HG03565 (cell line): ENCODE measurements around the gene STAB1.

Experiments used
- ATAC-seq: cut with Tn5 transposase; IDR thresholded peaks from one replicate; pipeline ENCODE4 v1.9.1; 2021; ENCODE audit warnings: mild to moderate bottlenecking, moderate library complexity; ENCODE audit not compliant: unreplicated experiment

The STAB1 gene

DNA sequence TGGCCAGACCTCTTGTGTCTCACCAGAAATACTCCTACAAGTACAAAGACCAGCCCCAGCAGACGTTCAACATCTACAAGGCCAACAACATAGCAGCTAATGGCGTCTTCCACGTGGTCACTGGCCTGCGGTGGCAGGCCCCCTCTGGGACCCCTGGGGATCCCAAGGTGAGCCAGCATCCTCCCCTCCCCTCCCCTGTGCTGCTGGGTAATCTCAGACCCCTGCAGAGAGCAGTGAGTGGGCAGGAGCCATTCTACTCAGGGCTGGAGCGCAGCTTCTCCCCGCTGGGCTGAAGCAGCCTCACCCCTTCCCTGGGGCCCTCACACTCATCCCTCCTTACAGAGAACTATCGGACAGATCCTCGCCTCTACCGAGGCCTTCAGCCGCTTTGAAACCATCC, 9.8 kb downstream of the STAB1 start:
- no peak for ATAC-seq

DNA sequence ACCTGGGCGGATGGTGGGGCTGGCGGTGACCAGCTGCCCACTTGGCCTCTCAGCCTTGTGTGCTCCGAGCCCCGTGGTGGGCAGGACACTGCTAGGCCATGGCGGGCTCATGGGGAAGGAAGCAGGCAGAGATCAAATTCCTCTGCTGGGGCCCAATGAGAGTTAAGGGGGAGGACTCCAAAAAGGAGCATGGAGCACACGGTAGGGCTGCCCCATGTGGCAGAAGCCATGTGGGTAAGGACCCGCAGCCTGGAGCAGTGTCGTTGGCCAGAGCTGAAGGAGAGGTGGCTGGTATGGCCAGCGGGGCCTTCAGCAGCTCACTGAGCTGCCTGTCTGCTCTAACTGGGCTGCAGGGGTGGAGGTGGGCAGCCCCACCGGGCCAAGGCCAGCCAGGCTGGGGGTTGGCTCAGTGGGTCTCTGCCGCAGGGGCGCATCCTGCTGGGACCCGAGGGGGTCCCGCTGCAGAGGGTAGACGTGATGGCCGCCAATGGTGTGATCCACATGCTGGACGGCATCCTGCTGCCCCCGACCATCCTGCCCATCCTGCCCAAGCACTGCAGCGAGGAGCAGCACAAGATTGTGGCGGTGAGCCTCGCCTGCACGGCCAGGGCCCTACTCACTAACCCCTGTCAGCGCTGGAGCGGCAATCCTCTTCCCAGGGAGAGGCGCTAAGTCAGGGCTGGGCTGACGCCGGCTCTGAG, 11.3 kb downstream of the STAB1 start:
- ATAC-seq, result no peak

DNA sequence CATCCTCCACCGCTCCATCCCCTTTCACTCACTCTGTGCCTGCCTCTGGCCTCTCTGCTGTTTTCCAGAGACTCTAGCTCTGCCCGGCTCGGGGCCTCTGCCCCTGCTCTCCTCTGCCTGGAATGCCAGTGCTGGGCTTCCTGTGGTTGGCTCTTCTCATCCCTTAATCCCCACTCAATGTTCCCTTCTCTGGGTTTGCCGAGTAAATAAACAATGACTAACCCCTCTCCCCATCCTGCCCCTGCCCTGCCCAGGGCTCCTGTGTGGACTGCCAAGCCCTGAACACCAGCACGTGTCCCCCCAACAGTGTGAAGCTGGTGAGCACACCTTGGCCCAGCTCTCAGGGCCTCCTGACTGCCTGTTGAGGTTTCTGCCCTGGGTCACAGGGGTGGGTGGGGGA, 12.2 kb downstream of the STAB1 start:
- ATAC-seq, result no peak

DNA sequence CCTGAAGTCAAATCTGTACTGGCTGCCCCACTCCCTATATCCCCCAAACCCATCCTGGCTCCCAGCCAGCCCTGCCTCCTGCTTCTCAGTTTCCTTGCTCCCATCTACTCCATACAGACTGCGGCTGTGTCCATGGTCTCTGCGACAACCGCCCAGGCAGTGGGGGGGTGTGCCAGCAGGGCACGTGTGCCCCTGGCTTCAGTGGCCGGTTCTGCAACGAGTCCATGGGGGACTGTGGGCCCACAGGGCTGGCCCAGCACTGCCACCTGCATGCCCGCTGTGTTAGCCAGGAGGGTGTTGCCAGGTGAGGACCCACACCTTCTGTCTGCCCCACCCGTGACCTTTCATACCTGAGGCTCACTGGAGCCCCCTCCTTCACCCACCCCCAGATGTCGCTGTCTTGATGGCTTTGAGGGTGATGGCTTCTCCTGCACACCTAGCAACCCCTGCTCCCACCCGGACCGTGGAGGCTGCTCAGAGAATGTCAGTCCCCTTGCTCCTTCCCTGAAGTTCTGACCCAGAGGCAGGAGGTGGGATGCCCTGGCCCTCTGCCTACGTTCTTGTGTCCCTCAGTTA, 14.7 kb downstream of the STAB1 start:
- no peak for ATAC-seq

DNA sequence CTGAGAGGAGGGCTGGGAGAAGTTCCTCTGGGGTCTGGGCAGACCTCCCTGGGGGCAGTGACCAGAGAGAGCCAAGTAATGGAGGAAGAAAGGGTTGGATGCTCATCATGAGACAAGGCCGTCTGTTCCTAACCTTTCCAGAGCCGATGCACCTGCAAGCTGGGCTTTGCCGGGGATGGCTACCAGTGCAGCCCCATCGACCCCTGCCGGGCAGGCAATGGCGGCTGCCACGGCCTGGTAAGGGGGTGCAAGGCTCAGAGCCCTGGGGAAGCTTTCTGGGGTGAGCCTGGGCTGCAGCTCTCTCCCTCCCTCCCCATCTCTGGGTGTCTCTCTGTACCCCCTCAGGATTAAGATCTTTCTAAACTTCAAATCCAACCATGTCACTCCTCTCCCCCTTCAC, 16.4 kb downstream of the STAB1 start:
- ATAC-seq, result no peak

DNA sequence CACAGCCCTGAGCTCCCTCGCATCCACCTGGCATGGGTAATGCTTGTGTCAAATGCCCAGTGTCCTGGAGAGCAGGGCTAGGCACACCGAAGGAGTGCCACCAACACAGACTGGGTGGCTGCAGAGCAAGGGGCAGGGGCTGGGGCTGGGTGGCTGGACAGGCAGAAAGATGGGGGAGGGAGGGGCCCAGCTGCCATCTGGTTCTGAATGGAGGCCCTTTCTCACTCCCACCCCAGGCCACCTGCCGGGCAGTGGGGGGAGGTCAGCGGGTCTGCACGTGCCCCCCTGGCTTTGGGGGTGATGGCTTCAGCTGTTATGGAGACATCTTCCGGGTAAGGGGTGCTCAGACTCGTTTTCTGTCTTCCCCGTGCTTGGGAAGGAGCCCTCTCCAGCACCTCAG, 17.0 kb downstream of the STAB1 start:
- no peak for ATAC-seq

DNA sequence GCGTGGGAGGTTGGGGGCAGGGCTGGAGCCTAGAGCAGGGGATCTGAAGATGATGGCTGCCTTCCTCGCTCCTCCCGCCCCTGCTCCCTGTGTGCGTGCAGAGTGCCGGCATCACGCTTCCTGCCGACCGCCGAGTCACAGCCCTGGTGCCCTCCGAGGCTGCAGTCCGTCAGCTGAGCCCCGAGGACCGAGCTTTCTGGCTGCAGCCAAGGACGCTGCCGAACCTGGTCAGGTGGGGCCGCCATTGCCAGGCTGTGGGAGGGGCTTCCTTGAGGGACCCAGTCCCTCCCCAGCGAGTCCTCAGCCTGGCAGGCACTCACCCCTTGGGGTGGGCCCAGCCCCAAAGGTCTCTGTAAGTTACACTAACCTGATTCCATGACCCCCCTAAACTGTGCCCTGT, 17.6 kb downstream of the STAB1 start:
- no peak for ATAC-seq

DNA sequence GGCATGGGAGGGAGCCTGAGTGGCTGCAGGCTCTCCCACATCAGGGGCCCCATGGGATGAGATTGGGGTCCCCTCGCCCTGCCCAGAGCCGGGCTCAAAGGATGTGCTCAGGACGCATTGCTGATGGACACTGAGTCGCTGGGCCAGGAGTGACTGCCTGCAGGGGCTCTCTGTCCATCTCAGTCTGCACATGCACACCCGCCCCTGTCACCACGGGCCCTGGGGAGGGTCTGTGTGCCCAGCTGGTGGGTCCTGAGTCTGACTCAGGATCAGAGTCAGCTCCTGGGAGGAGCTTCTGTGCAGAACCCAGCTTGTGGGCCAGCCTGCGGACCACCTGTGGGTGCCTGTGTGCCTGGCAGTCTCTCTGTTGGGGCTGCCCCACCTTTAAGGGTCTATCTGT, 18.1 kb downstream of the STAB1 start:
- ATAC-seq, result no peak

DNA sequence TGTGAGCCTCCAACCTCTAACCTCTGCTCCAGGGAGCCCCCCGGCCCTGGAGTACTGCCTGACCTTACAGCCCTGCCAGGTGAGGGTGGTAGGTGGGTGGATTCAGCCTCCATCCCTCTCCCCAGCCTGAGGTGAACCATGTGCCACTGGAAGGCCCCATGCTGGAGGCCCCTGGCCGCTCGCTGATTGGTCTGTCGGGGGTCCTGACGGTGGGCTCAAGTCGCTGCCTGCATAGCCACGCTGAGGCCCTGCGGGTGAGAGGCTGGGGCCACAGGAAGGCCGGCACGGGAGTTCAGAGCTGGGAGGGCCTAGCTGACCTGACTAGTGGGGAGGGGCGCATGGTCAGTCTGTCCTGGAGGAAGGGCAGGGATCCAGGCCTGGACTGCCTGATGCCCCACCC, 19.4 kb downstream of the STAB1 start:
- ATAC-seq, result no peak

DNA sequence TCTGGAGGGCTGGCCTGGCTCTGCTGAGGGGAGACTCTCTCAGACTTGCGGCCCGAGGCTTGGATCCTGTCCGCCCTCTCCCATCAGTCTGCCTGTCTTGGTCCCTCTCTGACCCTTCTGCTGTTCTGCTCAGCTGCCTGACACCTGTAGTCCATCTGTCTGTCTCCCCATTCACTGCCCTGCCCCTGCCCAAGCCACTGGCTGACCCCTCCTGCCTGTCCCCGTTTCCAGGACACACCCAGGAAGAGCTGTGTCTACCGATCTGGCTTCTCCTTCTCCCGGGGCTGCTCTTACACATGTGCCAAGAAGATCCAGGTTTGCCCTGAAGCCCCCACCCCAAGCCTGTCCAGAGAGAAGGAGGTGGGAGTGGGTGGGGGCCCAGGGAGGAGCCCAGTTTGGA, 20.1 kb downstream of the STAB1 start:
- ATAC-seq, result no peak

DNA sequence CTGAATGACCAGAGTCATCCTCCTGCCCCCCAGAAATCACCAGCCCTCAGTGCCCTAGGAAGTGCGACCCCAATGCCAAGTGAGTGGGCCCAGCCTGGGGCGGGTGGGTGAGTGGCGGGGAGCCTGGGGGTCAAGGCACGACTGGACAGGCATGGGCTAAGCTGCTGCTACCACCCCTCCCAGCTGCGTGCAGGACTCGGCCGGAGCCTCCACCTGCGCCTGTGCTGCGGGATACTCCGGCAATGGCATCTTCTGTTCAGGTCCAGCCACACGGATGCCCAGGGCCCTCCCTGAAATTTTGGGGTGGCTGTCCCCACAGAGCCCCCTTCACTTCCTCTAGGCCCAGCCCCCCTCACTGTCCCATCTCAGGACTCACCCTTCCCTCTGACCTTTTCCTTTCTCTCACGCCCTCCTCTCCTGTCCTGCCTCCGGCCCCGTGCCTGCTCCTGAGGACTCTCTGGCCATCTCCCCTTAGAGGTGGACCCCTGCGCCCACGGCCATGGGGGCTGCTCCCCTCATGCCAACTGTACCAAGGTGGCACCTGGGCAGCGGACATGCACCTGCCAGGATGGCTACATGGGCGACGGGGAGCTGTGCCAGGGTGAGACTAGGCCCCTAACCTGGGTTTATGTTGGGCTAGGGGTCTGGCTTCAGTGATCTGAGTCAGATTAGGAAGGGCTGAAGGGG, 21.5 kb downstream of the STAB1 start:
- no peak for ATAC-seq

DNA sequence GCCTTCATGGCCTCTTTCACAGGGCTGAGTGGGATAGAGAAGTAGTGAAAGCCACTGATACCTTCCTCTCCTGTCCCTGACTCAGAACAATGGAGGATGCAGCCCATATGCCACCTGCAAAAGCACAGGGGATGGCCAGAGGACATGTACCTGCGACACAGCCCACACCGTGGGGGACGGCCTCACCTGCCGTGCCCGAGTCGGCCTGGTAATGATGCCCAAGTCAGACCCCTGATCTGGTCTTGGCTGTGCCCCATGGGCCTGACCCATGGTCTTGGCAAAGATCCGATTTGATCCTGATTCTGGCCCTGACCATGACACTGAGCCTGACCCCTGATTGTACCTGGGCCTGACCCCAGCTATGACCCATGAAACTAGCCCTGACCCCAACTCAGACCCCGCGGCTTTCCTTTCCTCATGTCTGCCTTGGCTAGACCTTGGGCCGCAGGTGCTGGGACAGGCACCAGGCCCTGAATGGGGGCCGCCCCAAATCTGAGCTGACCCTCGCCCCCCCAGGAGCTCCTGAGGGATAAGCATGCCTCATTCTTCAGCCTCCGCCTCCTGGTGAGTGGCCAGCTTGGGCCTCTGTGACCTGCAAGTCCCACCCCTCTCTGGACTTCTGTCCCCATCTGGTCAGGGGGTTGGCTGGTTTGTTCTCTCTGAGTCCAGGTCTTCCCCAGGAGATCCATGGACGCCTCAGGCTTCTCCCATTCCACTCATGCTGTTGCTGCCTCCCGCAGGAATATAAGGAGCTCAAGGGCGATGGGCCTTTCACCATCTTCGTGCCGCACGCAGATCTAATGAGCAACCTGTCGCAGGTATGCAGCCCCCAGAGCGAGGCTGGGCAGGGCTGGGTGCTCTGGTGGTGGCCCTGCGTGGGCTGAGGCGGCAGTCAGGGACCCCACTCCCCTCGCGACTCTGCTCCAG, 22.9 kb downstream of the STAB1 start:
- no peak for ATAC-seq

DNA sequence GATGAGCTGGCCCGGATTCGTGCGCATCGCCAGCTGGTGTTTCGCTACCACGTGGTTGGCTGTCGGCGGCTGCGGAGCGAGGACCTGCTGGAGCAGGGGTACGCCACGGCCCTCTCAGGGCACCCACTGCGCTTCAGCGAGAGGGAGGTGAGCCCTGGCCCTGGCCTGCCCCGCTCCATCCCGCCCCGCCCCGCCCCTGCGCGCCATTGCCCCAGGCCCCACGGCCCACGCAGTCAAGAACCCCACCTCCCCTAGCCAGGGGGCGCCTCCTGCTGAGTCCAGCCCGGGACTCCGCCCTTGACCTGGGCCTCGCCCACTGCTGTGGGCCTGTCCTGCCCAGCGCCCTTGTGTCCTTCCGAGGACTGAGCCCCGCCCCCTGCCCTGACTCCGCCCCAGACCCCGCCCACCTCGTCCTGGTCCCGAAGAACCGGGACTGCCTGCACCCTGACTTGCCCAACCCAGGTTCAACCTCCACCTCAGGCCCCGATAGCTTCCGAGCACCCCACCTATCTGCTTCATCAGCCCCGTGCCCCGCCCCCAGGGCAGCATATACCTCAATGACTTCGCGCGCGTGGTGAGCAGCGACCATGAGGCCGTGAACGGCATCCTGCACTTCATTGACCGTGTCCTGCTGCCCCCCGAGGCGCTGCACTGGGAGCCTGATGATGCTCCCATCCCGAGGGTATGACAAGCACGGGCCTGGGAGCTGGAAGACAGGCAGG, 23.7 kb downstream of the STAB1 start:
- ATAC-seq, result no peak

DNA sequence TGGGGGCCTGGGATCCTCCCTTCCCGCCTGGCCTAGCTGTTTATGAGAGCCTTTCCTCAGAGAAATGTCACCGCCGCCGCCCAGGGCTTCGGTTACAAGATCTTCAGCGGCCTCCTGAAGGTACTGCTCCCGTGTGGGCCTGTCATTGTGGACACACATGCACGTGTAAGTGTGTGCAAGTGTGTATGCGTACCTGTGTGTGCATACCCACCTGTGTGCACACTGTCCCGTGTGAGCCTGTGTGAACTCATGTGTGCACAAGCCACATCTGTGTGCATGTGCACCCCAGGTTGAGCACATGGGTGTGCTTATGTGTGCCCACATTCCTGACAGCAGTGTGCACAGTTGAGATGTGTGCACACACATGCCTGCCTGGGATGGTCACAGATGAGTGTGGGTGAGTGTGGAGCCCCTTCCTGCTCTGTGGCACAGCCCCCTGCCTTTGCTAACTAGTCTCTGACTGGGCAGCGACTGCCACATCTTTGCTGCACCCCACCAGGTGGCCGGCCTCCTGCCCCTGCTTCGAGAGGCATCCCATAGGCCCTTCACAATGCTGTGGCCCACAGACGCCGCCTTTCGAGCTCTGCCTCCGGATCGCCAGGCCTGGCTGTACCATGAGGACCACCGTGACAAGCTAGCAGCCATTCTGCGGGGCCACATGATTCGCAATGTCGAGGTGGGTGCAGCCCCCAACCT, 24.5 kb downstream of the STAB1 start:
- no peak for ATAC-seq

DNA sequence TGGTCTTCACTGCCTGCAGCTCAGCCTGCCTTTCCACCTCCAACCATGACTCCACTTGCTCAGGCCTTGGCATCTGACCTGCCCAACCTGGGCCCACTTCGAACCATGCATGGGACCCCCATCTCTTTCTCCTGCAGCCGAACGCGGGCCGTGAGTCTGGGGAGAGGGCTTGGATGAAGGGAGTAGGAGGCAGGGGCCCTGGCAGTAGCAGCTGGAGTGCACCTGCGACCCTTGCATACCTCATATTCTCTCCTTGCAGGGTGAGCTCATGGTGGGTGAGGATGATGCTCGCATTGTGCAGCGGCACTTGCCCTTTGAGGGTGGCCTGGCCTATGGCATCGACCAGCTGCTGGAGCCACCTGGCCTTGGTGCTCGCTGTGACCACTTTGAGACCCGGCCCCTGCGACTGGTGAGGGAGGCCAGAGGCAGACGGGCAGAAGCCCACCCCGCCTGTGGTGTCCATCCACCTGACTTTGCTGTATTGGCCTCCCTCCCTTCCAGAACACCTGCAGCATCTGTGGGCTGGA, 25.1 kb downstream of the STAB1 start:
- no peak for ATAC-seq

DNA sequence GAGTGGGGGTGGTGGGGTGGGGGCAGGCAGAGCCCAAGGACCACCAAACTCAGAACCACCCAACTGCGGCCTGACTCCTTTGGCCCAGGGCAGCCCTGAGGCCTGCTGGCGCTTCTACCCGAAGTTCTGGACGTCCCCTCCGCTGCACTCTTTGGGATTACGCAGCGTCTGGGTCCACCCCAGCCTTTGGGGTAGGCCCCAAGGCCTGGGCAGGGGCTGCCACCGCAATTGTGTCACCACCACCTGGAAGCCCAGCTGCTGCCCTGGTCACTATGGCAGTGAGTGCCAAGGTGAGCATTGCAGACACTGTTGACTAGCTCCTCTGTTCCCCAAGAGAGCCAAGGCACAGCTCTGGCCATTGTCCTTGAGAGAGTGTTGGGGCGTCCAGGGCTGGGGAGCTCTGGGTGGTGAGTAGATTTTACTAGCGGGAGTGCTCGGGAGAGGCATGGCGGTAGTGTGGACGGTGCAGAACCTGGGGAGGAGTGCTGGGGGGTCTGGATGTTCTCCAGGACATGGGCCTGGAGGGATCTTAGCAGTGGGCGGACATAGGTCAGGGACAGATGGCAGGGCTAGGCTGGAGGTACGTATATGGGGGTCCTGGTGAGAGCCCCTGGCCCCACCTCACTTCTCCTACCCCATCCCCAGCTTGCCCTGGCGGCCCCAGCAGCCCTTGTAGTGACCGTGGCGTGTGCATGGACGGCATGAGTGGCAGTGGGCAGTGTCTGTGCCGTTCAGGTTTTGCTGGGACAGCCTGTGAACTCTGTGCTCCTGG, 25.8 kb downstream of the STAB1 start:
- no peak for ATAC-seq

DNA sequence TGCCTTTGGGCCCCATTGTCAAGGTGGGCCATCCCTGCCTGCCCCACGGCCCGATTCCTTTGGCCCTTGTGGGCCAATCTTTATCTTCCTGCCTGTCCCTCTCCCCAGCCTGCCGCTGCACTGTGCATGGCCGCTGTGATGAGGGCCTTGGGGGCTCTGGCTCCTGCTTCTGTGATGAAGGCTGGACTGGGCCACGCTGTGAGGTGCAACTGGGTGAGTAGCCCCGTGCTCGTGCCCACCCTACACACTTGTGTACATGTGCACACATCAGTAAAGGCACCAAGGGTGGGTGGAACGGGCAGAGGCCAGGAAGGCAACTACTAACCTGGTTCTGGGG, 26.3 kb downstream of the STAB1 start:
- no peak for ATAC-seq

DNA sequence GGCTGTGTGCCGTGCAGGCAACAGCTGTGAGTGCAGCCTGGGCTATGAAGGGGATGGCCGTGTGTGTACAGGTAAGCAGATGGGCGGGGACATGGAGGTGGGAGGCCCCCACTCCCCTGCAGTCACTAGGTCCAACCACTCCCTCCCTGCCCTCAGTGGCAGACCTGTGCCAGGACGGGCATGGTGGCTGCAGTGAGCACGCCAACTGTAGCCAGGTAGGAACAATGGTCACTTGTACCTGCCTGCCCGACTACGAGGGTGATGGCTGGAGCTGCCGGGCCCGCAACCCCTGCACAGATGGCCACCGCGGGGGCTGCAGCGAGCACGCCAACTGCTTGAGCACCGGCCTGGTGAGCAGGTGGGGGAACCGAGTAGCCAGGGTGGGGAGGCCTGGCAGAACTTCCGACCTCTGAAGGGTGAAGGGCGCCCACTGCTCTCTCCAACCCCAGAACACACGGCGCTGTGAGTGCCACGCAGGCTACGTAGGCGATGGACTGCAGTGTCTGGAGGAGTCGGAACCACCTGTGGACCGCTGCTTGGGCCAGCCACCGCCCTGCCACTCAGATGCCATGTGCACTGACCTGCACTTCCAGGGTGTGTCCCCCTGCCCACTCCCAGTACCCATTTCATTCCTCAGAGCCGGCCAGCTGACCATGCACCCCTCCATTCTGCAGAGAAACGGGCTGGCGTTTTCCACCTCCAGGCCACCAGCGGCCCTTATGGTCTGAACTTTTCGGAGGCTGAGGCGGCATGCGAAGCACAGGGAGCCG, 26.9 kb downstream of the STAB1 start:
- no peak for ATAC-seq
